Esophagus muscularis mucosa (tissue), 4 donors: ENCODE results near the gene CCL1. TPM values are rescaled to one million over a fixed set of nuclear protein-coding genes. Genes with fewer than 3 reads are reported as not detected.

Experiments used
- DNase-seq: peaks from one replicate; pipeline ENCODE4 v3.0.0-alpha.2; 2017; ENCODE audit errors: extremely low spot score
- H3K27ac ChIP-seq, 4 donors: fragments of 200-600 bp; sonication (generic); replicated peaks in 1 of 4; 1 replicate in 3 of 4; 2 replicates in 1 of 4; pipeline ENCODE4 v1.5.1; 2016 to 2019; ENCODE audit warnings: mild to moderate bottlenecking in 1 of 4
- H3K27me3 ChIP-seq, 4 donors: fragments of 200-600 bp; sonication (generic); one replicate each; pipeline versions ENCODE4 v1.5.1 to v1.6.0; 2016 to 2019
- H3K36me3 ChIP-seq, 4 donors: fragments of 200-600 bp; sonication (generic); one replicate each; pipeline ENCODE4 v1.5.1; 2016 to 2019
- H3K4me1 ChIP-seq, 4 donors: fragments of 200-600 bp; sonication (generic); one replicate each; pipeline ENCODE4 v1.5.1; 2016 to 2019
- H3K4me3 ChIP-seq, 4 donors: fragments of 200-600 bp; sonication (generic); 1 replicate in 2 of 4; 2 replicates in 2 of 4; pipeline ENCODE4 v1.5.1; 2016 to 2019; ENCODE audit warnings: mild to moderate bottlenecking in 4 of 4, moderate library complexity in 1 of 4
- H3K9me3 ChIP-seq, 4 donors: fragments of 200-600 bp; sonication (generic); 1 replicate in 3 of 4; 2 replicates in 1 of 4; pipeline ENCODE4 v1.5.1; 2016 to 2019
- CTCF ChIP-seq, 3 experiments: fragments of 200-600 bp in 2 of 3; fragments of 450-650 bp in 1 of 3; sonication (generic) in 2 of 3; IDR thresholded peaks; one replicate each; pipeline ENCODE4 v1.5.1; 2017 to 2019; ENCODE audit warnings: antibody characterized with exemption in 3 of 3, mild to moderate bottlenecking in 2 of 3, moderate library complexity in 1 of 3
- EP300 ChIP-seq: sonication (generic); formaldehyde crosslinking; IDR thresholded peaks from one replicate; pipeline ENCODE4 v1.6.1; 2017; ENCODE audit warnings: antibody characterized with exemption
- POLR2A ChIP-seq: fragments of 450-650 bp; IDR thresholded peaks from one replicate; pipeline ENCODE4 v1.6.1; 2017; ENCODE audit warnings: antibody characterized with exemption, moderate library complexity, mild to moderate bottlenecking, low read depth
- POLR2AphosphoS5 ChIP-seq, 2 donors: sonication (generic); formaldehyde crosslinking; IDR thresholded peaks; one replicate each; pipeline ENCODE4 v1.6.1; 2017; ENCODE audit warnings: antibody characterized with exemption in 2 of 2
- WGBS: methylation state at CpG from one replicate; pipeline ENCODE4 v1.1.5; 2018; 5-methylcytosine and 5-hydroxymethylcytosine counted together
- intact Hi-C: fragments of 100-400 bp; cut with DNase I; formaldehyde crosslinking; loops from one replicate; pipeline ENCODE4 v1.15.1; 2023
- total RNA-seq, 4 donors: library from RNA; depleted of rRNA; stranded (reverse); fragments of >200 nt; gene quantifications; one replicate each; pipeline versions ENCODE4 v1.1.0 to v1.2.1, GENCODE V29; 2016

Gene CCL1
- total RNA-seq, 4 donors from 2014 or later, result not detected

- intact Hi-C loops, result no loop called here
- H3K27me3 ChIP-seq, result peaks cover 0 to 43% (median 4%) of the 10 kb centered on the region in 4 donors
- no peaks in the 10 kb centered on the region for H3K9me3 ChIP-seq
- H3K27ac ChIP-seq, result no peak overlapping the region
- TF ChIP-seq POLR2AphosphoS5 (IDR thresholded peaks at IDR 0.05) (no peak), EP300 (no peak), CTCF (IDR thresholded peaks at IDR 0.05) (no peak), POLR2A (no peak)
- H3K36me3 ChIP-seq, result no peaks in the 10 kb centered on the region
- no peak overlapping the region for H3K4me3 ChIP-seq
- WGBS, result 79% methylated on average over 6 of the region's 6 CpGs
- no peak for DNase-seq
- H3K4me1 ChIP-seq, result no peaks in the 10 kb centered on the region
Measured at GRCh38 chr17:34406226-34406625, 43.2 kb upstream of the CCL1 start.

DNA sequence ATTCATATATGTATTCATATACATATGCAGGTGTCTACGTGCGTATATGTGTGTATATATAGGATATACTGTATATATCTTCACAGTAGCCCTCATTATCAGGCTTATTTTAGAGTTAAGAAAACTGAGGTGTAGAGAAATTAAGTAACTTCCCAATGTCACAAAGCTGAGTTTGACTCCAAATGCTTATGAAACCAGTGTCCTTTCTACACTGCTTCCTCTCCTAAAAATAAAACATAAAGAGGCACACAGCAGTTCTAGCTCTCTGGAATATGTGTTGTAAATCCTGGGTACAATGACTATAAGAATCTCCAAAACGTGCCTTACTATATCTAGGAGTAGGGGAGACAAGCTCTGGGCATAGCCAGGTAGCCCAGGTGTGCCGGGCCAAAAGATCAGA is 40.0 kb upstream of the CCL1 start:
- Histone ChIP-seq H3K4me1 (no peaks in the 10 kb centered on the region), H3K36me3 (no peaks in the 10 kb centered on the region), H3K4me3 (no peak overlapping the region), H3K27ac (no peak overlapping the region), H3K9me3 (no peaks in the 10 kb centered on the region), H3K27me3 (peaks cover 0 to 22% (median 1%) of the 10 kb centered on the region in 4 donors)
- TF ChIP-seq POLR2AphosphoS5 (IDR thresholded peaks at IDR 0.05) (no peak), POLR2A (no peak), CTCF (IDR thresholded peaks at IDR 0.05) (no peak), EP300 (no peak)
- WGBS, result 65% methylated on average over 4 of the region's 4 CpGs
- no peak for DNase-seq
- intact Hi-C loops, result no loop called here

GRCh38 chr17:34401165-34401564 is 38.1 kb upstream of the CCL1 start:
- Histone ChIP-seq H3K27ac (no peak overlapping the region), H3K36me3 (no peaks in the 10 kb centered on the region), H3K4me3 (no peak overlapping the region), H3K27me3 (peaks cover 0 to 16% (median 0%) of the 10 kb centered on the region in 4 donors), H3K4me1 (no peaks in the 10 kb centered on the region), H3K9me3 (no peaks in the 10 kb centered on the region)
- 77% methylated on average over 5 of the region's 5 CpGs for WGBS
- intact Hi-C loops, result no loop called here
- DNase-seq, result no peak
- no peak for TF ChIP-seq POLR2AphosphoS5 (IDR thresholded peaks at IDR 0.05)
- no peak for TF ChIP-seq CTCF (IDR thresholded peaks at IDR 0.05)
- TF ChIP-seq EP300, result no peak
- no peak for TF ChIP-seq POLR2A

DNA sequence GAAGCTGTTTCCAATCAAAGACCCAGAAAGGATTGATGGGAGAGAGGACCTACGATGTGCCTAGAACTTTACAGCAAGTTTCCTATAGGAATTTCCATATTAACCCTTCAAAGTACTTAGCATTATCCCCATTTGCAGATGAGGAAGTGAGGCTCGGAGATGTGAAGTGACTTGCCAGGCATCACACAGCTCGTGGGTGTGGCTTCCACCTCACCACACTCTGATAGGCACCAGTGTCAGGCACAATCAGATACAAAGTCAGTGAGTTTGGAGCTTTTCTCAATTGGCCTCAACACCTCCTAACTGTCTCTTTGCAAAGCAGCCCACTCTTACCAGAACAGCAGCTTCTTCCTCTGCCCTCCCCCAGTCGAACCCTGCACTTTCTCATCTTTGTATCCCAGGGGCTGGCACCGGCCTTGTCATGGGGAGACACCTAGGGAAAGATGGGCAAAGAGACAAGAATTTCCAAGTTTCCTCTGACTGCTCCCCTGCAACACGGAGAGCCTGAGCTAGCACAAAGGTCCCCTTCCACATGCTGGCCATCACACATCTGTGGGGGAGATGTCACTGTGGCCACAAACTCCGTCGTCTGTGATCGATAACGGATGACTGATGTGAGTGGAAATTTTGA is 37.4 kb upstream of the CCL1 start:
- no peak overlapping the region for H3K4me3 ChIP-seq
- TF ChIP-seq POLR2AphosphoS5 (IDR thresholded peaks at IDR 0.05) (no peak), EP300 (no peak), POLR2A (no peak), CTCF (IDR thresholded peaks at IDR 0.05) (no peak)
- intact Hi-C loops, result no loop called here
- peaks cover 0 to 16% (median 0%) of the 10 kb centered on the region in 4 donors for H3K27me3 ChIP-seq
- no peak overlapping the region for H3K27ac ChIP-seq
- 64% methylated on average over 10 of the region's 10 CpGs for WGBS
- no peaks in the 10 kb centered on the region for H3K9me3 ChIP-seq
- H3K36me3 ChIP-seq, result no peaks in the 10 kb centered on the region
- no peak for DNase-seq
- H3K4me1 ChIP-seq, result no peaks in the 10 kb centered on the region

- DNase-seq, result no peak
- intact Hi-C loops, result no loop called here
- WGBS, result 65% methylated on average over 1 of the region's 1 CpG
- no peaks in the 10 kb centered on the region for H3K36me3 ChIP-seq
- no peak overlapping the region for H3K27ac ChIP-seq
- no peak for TF ChIP-seq EP300
- TF ChIP-seq POLR2A, result no peak
- no peak for TF ChIP-seq CTCF (IDR thresholded peaks at IDR 0.05)
- no peak for TF ChIP-seq POLR2AphosphoS5 (IDR thresholded peaks at IDR 0.05)
- H3K27me3 ChIP-seq, result peaks cover 0 to 12% (median 0%) of the 10 kb centered on the region in 4 donors
- no peaks in the 10 kb centered on the region for H3K4me1 ChIP-seq
- H3K9me3 ChIP-seq, result no peaks in the 10 kb centered on the region
- H3K4me3 ChIP-seq, result no peak overlapping the region
Measured at GRCh38 chr17:34399725-34400124, 36.7 kb upstream of the CCL1 start.
